HG02571 (cell line): ENCODE results near the gene TCF12.

ENCODE experiments used
- ATAC-seq: cut with Tn5 transposase; IDR thresholded peaks from one replicate; pipeline ENCODE4 v1.9.1; 2021; ENCODE audit warnings: mild to moderate bottlenecking, moderate library complexity; ENCODE audit not compliant: unreplicated experiment

The TCF12 gene

DNA sequence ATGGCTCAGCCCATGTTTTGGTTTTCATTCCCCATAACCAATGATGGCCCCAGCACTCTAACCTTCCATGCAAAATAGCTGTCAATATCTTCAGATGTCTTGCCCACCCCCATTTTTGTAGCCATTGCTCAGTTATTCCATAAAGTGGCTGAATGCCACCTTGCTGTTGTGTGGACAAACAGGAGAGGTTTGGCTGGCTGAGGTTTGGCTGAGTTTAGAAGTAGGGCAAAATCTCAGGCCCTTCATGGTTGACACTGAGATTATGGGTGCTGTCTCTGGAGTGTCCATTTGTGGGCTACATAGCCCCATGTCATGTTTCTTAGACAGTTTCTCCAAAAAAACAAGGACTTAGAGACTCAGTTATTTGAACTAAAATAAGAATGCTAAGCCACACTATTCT lies 96.9 kb downstream of the TCF12 start:
- no peak for ATAC-seq

DNA sequence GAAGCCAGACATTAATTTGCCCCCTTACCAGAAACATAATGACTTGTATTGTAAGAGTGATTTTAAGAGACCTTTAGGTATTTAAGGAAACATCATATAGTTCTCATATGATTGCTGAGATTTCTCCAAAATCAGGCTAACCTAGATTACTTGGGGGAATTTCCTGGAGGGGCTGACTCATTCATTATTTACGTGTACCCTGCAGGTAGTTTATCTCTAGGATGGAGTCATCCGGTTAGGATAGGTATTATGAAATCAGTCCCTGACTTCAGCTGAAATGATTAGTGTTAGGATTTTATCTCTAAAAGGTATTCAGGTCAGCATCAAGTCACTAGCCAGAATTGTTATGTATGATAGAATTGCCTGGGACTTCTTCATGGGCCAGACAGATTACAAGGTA lies 97.5 kb downstream of the TCF12 start:
- ATAC-seq, result no peak

DNA sequence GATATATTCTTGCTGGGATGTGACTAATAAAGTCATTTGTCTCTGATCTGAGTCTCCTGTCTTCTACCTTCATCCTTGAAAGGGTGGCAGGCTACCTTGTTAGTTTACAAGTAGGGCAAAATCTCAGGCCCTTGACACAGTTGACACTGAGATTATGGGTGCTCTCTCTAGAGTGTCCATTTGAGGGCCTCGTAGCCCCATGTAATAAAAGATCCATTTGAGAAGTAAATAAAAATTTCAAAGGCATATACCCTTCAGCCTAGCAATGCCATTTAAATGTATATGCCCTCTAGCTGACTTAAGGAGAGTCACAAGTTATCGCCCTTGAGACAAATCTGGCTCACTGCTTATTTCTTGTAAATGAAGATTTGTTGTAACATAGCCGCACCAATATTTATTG lies 98.6 kb downstream of the TCF12 start:
- no peak for ATAC-seq

DNA sequence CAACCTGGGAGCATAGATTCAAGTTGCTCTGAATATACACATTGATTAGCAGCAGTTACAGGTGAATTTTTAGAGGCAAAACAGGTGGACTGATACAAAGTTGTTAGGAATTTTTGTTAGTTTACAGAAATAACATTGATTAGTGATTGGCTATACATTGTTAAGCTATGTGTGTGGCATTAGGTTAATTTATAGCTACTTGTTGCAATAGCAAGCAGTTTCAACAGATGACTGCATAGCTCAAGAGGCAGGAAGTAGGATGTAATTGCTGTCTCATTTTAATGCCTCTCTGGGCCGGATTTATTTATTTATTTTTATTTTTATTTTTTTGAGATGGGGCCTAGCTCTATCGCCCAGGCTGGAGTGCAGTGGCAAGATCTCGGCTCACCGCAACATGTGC lies 99.7 kb downstream of the TCF12 start:
- no peak for ATAC-seq

DNA sequence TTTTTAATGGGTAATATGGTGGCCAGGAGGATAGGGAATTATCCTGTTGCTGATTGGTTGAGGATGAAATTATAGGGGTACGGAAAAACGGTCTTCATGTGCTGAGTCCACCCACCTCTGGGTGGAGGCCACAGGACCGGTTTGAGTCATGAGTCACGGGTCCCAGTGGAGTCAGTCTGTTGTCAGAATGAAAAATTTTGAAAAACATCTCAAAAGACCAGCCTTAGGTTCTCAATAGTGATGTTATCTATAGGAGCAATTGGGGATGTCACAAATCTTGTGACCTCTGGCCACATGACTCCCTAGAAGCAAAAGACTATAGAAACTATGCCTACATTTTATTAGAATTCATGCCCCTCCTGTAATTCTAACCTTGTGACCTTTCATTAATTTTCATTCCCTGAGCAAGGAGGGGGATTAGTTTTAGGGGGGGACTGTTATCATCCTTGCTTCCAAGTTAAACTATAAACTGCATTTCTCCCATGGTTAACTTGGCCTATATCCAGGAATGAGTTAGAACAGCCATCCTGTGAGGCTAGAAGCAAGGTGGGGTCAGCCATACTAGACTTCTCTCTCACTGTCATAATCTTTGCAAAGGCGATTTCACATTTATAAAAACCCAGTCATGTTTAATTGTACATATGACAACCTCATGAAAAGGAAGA lies 101.2 kb downstream of the TCF12 start:
- ATAC-seq, result no peak

DNA sequence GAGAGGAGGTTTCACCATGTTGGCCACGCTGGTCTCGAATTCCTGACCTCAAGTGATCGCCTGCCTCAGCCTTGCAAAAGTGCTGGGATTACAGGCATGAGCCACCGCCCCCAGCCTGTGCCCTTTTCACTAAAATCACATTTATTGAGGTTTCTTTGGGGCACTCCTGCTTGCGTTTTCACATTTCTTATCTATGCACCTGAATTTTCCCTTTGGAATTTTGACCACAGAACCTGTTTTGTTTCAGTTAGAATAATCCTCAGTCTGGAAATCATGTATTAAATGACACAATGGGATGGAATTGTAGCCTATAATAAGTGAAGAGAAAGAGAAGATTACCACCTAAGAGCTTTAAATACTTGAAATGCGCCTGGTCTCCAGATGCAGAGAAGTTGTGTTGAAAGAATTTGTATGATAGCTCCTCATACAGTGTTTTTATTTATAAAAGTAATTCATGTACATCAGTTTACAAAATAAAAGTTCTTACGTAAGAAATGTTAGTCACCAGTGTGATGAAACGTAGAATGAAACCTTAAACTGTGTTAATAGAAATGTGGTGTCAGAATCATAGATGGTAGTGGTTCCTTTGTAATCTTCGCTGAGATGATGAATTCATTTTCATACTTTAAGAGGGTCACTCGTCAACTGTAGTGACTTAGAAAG lies 107.0 kb downstream of the TCF12 start:
- no peak for ATAC-seq

DNA sequence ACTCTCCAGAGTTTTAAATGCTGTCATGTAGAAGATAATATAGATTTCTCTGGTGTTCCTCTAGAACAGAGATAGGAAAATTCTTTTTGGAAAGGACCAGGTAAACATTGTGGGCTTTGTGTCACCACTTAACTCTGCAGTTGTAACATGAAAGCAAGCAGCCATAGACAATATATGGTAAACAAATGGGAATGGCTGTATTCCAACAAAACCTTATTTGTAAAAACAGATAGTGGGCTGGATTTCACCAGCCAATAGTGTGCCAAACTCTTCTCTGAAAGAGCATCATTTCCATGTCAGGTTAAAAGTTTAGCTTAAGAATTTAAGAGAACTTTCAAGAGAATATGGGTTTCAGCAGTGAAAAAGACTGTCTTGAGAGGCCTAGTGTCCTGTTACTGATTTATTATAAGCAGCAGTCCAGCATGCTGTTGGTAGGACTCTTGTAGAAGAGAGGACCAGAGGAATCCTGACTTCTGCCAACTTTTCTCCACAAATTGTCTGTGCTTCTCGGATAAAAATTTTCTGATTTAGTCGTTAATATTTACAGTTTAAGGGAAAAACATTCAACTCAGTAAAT lies 107.7 kb downstream of the TCF12 start:
- ATAC-seq, result no peak

DNA sequence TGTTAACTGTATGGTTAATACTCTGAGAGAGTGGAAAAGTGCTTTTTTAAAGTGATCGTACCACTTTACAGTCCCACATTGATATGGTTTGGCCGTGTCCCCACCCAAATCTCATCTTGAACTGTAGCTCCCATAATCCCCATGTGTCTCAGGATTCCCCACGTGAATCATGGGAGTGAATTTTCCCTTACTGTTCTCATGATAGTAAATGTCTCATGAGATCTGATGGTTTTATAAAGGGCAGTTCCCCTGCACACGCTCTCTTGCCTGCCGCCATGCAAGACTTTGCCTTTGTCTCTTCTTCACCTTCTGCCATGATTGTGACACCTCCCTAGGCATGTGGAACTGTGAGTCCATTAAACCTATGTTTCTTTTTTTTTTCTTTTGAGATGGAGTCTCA lies 109.2 kb downstream of the TCF12 start:
- ATAC-seq, result no peak

DNA sequence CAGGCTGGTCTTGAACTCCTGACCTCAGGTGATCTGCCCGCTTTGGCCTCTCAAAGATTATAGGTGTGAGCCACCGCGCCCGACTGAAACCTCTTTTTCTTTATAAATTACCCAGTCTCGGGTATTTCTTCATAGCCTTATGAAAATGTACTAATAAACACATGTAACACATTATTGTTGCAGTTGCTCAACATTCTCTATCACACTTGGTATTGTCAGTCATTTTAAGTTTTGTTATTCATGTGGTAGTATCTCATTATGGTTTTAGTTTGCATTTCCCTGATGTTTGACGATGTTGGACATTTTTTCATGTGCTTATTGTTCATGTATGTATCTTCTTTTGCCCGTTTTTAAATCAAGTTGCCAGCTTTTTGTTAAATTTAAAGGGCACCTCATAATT lies 109.7 kb downstream of the TCF12 start:
- ATAC-seq, result no peak

DNA sequence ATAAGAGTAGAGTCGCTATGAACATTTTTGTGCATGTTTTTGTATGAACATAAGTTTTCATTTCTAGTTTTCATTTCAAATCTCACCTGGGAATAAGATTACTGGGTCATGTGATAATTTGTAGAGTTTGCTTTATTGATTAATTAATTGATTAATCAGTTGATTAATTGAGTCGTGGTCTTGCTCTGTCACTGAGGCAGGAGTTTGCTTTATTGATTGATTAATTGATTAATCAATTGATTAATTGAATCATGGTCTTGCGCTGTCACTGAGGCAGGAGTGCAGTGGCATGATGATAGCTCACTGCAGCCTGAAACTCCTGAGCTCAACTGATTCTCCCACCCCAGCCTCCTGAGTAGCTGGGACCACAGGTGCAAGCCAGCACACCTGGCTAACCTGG lies 111.6 kb downstream of the TCF12 start:
- no peak for ATAC-seq

DNA sequence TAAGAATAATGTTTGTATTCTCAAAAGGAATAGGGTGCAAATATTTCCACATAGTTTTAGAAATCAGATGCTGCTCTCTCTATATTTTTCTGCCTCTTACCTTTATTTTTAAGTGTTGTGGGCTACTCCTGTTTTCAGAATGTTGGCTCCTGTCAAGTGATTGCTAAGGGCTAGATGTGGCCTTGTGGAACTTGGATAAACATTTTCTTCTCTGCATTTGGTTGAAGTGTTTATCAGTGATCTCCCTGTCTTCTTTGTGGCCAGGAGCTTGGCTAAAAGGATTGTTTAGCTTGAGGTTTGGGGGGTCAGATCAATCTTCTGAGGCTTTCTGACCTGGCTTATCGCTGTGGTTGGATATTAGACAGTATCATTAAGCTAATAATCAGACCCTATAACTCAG lies 112.6 kb downstream of the TCF12 start:
- ATAC-seq, result no peak

DNA sequence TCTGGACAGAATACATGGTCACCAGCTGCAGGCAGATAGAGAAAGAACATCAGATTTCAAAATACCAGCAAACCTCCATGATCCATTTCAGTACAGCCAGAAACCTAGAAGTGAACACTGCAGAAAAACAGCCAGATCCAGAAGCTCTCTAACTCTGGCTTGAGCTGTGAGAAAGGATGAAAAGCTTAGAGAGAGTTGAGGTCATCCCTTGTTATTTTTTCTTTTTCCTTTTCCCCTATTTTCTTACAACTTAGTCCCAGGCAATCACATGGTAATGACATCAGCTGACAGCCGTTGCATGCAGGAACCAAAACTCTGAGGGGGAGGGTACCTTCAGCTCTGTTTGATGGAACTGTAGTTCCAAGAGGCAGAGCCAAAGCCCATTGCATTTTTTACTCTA lies 113.2 kb downstream of the TCF12 start:
- no peak for ATAC-seq

DNA sequence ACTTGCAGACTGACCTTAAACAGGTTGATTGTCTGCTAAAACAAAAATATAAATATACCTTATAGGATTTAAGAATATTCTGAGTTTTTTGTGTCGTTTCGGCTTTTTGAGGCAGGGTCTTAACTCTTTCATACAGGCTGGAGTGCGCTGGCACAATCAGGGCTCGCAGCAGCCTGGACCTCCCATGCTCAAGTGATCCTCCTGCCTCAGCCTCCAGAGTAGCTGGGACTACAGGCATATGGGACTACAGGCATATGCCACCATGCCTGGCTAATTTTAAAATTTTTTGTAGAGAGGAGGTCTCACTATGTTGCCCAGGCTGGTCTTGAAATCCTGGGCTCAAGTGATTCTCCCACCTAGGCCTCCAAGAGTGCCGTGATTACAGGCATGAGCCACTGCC lies 113.9 kb downstream of the TCF12 start:
- ATAC-seq, result no peak

DNA sequence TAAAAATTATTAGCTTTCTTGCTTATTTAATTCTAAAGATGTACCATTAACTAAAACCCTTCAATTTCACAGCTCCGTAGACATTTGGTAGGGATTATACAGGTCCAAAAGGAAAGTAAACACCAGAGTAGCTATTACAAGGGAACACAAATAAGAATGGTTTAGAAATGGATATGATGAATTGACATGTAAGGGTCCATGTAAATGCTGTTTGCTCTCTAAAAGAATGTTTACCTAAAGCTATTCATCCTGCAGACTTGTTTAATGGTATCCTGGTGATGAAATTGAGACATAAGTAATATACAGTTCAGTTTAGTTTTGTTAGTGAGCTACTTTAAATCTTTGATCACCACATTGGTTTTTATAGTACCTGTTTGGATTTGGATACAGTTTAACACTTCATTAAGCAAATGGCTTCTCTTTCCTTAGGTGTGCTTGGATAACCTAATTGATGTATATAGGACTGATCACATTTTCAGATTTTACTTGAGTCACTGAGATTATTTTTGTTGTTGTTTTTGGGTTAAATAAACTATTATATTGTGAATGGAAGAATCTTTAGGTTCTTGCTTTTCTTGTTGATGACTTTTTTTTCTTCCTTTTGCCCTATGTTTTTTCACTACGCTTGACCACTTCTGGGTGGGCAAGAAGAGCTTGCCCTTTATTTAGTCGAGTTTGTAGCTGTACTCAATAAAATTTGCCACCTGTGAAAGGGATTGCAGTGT lies 115.4 kb downstream of the TCF12 start:
- no peak for ATAC-seq

DNA sequence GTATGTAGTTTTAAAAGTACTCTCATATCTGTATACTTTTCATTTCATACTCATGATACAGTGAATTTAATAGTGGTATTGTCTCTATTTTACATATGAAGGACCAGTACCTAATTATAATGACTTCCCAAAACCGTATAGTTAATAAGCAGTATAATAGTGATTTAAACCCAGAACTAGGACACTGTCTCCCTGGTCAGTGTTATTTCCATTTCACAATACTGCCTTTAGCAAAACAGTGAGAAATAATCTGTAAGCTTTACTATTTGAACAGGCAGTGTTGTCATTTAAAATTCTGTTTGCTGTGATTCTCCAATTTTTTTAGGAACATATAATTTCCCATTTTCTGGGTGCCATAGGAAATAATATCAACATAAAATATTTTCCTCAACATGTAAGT lies 116.2 kb downstream of the TCF12 start:
- no peak for ATAC-seq

DNA sequence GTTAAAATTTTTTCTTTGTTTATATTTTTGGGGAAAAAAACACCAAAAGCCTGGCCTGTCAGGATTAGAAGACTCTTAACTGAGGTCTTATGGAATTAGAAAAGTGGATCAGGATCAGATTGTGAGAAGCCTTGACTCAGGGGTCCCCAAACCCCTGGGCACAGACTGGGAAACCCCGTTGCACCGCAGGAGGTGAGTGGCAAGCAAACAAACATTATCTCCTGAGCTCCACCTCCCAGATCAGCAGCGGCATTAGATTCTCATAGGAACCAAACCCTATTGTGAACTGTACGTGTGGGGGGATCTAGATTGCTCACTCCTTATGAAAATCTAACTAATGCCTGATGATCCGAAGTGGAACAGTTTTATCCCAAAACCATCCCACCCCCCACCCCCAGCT lies 117.2 kb downstream of the TCF12 start:
- ATAC-seq, result no peak

DNA sequence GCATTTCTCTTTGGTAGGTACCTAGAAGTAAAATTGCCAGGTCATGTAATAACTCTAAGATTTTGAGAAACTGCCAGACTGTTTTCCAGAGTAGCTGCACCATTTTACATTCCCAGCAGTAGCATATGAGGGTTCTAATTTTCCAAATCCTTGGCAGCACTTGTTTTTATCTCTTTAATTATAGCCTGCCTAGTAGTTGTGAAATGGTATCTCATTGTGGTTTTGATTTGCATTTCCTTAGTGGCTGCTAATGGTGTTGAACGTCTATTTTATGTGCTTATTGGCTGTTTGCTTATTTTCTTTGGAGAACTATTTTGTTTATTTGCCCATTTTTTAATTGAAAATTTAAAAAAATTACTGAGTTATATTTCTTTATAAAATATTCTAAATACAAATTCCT lies 117.9 kb downstream of the TCF12 start:
- no peak for ATAC-seq

DNA sequence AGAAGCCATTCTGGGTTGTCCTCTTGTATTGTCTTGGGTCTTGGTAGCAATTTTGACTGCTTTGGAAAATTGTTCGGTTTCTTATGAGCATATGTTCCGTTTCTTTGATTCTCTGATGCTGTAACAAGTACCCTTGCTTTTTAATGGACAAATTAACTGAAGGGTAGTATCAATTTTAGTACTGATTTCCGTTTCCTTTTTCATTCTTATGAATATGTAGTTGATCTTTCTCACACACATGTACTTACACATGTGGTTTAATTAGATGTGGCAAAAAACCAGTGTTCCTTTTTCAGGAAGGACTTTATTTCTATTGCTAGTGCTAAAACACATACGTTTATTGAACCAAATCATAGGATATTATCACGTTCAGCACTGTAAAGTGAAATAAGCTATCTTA lies 119.1 kb downstream of the TCF12 start:
- no peak for ATAC-seq

DNA sequence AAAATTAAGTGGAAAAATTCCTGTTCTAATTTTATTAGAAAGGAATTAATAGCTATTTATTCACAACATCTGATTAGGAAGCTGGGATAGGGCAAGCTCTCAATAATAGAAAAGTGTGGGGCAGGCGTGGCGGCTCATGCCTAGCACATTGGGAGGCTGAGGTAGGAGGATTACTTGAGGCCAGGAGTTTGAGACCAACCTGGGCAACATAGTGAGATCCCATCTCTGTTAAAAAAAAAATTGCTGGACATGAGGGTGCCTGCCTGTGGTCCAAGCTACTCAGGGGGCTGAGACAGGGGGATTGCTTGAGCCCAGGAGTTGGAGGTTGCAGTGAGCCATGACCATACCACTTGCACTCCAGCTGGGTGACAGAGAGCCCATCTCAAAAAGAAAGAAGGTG lies 119.6 kb downstream of the TCF12 start:
- no peak for ATAC-seq

DNA sequence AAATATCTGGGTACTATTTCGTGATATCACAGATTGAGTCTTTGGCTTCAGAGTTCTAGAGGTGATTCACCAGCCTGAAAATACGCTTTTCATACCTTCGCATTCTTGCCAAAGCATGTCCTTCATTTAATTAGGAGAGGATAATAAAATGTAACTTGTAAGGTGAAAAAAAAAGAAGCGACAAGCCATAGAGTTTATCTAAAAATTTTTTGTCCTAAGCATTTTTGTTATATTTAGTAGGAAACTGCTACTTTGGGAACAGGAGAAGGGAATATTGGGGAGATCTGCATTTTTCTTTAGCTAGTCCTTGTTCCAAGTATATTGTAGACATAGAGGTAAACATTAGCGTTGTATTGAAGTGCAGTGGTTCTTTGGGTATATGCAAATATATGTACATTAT lies 120.1 kb downstream of the TCF12 start:
- ATAC-seq, result no peak

DNA sequence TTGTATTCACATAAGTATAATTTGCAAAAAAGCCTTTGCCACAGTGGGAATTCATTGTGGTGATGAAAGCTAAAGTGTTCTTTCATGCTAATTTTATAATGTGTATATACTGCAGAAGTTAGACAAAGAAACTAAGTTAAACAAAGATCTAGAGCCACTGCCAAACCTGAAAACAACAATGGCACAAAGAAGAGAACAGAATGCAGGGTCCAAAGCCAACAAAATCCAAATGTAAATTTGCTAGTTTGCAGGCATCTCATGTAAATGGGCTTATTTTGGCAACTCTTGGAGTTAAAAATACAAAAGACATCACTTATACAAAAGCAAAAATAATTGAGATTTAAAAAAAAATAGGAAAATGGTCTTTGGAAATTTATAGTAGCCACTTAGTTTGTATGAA lies 123.0 kb downstream of the TCF12 start:
- ATAC-seq, result no peak

DNA sequence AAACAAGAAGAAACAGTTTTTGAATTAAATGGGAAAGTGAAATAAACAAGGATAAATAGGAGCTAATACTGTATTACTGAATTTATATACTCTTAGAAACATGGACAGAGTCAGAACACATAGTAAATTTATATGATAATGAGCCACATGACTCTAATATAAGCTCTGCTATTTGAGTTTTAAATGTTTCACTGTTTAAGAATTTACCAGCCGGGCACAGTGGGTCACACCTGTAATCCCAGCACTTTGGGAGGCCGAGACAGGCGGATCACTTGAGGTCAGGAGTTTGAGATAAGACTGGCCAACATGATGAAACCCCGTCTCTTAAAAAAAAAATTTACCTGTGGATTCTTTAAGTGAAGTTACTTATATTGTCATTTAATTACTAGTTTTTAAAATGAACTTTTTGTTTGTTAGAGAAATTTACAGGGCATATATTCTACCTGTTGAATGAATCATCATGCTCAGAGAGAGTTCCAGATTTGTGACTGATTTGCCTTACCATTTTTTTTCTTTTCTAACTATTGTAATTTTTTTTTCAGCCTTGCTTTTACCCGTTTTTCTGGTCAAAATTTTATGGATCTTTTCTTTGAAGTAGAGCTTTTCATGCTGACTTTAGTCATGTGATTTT lies 125.7 kb downstream of the TCF12 start:
- ATAC-seq, result no peak
